ENCODE results near the gene MED12L. TPM values are rescaled to one million over a fixed set of nuclear protein-coding genes. Genes with fewer than 3 reads are reported as not detected.

MED12L gene
- total RNA-seq, 2 donors from 2014 or later, result 4.4 to 5.8 TPM

DNA sequence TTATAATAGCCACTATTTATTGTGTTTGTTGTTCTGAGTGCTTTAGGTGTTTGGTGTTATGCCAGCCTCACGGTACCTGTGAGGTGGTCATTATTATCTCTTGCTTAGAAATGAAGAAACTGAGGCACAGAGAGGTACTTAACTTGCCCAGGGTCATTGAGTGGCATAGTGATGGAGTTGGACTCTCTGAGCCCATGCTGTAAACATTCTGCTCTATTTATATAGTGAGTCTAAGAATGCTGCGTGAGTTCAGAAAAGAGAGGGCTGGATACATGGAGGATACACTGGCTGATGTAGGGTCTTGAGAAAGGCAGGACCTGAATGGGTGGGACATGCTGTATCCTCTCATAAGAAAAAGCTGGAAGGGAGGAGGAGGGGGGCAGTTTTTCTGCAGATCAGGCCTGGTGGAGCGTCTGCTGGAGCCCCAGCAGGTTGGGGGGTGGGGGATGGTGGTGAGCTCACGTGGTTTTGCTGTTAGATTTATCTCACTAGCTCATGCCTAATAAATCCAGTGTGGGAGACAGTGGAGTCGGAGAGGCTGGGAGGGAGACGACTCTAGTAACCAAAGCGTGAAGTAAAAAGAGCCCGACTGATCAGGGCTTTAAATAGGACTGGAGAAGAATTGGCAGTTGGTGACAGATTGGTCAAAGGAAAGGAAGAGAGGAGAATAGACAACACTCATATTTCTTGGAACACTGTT lies 16.0 kb downstream of the MED12L start:
- H3K27ac Mint-ChIP-seq, result no peak overlapping the region

DNA sequence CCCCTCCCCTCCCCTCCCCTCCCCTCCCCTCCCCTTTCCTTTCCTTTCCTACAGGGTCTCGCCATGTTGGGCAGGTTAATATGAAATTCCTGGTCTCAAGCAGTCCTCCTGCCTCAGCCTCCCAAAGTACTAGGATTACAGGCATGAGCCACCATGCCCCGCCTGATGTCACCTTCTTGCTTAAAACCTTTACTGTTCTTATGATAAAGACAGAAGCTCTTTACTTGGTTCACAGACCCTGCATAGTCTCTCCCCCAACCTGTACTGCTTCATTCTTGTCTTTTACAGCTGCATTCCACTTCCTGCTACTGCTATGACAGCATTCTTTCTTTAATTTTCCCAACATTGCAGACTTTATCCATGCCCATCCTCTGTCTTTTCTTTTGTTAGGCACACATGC lies 20.8 kb downstream of the MED12L start:
- Mint-ChIP-seq H3K27ac (no peak overlapping the region), H3K9me3 (no peaks in the 10 kb centered on the region), H3K4me1 (ENCODE audit: low read depth) (no peaks in the 10 kb centered on the region), H3K4me3 (no peak overlapping the region), H3K36me3 (ENCODE audit: insufficient read depth in 2 of 2) (no peaks in the 10 kb centered on the region), H3K27me3 (ENCODE audit: low read depth) (peaks cover 6% of the 10 kb centered on the region)
- DNase-seq, result no peak
- no peak for ATAC-seq (replicated peaks in 1 of 2)

More for the DNA sequence above, 16.0 kb downstream of the MED12L start:
- ATAC-seq (replicated peaks in 1 of 2), result no peak
- Mint-ChIP-seq H3K4me1 (ENCODE audit: low read depth) (no peaks in the 10 kb centered on the region), H3K4me3 (no peak overlapping the region), H3K36me3 (ENCODE audit: insufficient read depth in 2 of 2) (peaks cover 2 to 8% of the 10 kb centered on the region in 2 donors), H3K9me3 (peaks cover 7 to 9% of the 10 kb centered on the region in 2 donors), H3K27me3 (ENCODE audit: low read depth) (peaks cover 34% of the 10 kb centered on the region)
- DNase-seq, result no peak

DNA sequence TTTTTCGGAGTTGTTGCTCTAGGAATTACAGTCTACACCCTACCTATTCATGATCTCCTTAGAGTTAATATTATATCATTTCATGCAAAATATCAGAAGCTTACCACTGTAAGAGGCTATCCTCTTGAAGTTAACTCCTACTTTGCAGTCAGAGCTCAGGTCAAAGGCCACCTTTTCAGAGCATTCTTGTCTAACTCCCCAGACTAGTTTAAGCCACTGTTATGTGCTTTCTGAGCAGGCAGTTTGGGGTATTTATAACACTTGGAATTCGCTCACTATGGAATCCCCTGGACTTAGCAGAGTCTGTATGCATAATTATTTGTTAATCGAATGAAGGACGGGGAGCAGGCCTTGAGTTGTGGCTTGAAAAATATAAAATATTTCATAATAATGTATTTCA lies 21.7 kb downstream of the MED12L start:
- H3K27me3 Mint-ChIP-seq (ENCODE audit: low read depth), result no peaks in the 10 kb centered on the region
- H3K27ac Mint-ChIP-seq, result no peak overlapping the region
- no peaks in the 10 kb centered on the region for H3K36me3 Mint-ChIP-seq (ENCODE audit: insufficient read depth in 2 of 2)
- no peaks in the 10 kb centered on the region for H3K4me1 Mint-ChIP-seq (ENCODE audit: low read depth)
- no peak for DNase-seq
- no peak overlapping the region for H3K4me3 Mint-ChIP-seq
- no peaks in the 10 kb centered on the region for H3K9me3 Mint-ChIP-seq
- ATAC-seq (replicated peaks in 1 of 2), result no peak

DNA sequence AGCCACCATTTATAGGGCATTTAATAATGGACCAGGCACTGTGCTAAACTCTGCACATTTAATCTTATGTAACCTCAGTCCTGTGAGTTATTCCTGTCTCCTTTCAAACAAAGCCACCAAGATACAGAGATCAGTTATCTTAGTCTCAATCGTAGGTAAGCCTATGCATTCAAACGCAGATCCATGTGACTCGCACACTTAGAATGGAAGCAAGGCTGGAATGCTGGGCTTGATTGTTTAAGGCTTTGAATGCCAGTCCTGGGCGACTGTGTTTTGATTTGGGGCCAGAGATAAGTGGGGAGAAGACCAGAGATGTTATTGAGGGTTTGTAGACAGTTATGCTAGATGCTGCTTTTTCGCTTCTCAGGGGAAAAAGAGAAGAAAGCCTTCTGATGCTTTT lies 22.2 kb downstream of the MED12L start:
- ATAC-seq (replicated peaks in 1 of 2) (no peak), DNase-seq (no peak)
- no peak overlapping the region for H3K4me3 Mint-ChIP-seq
- no peaks in the 10 kb centered on the region for H3K4me1 Mint-ChIP-seq (ENCODE audit: low read depth)
- H3K27ac Mint-ChIP-seq, result no peak overlapping the region
- no peaks in the 10 kb centered on the region for H3K27me3 Mint-ChIP-seq (ENCODE audit: low read depth)
- no peaks in the 10 kb centered on the region for H3K36me3 Mint-ChIP-seq (ENCODE audit: insufficient read depth in 2 of 2)
- H3K9me3 Mint-ChIP-seq, result no peaks in the 10 kb centered on the region

DNA sequence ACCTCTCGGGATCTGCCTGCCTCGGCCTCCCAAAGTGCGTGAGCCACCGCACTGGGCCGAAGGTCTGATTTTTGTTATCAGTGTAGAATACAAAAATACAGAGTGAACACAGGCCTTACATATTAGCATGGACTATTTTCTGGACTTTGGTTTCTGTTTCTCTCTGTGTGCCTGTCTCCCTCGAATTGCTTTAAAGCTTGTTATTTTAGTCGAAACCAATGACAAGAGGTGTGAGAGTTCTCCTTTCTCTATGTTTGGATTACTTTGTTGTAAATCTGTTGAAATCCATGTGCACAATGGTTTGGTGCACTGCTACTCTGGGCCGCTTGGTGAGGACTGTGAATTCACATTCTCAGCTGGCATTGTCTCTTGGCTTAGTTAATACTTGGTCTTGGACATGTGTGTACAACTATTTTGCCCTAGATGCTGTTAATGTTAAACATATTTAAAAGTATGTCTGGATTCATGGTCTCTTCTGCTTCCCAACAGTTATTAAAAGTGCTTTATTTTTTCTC lies 23.9 kb downstream of the MED12L start:
- no peaks in the 10 kb centered on the region for H3K4me1 Mint-ChIP-seq (ENCODE audit: low read depth)
- H3K4me3 Mint-ChIP-seq, result no peak overlapping the region
- no peak for DNase-seq
- H3K9me3 Mint-ChIP-seq, result no peaks in the 10 kb centered on the region
- no peak overlapping the region for H3K27ac Mint-ChIP-seq
- ATAC-seq (replicated peaks in 1 of 2), result no peak
- no peaks in the 10 kb centered on the region for H3K27me3 Mint-ChIP-seq (ENCODE audit: low read depth)
- H3K36me3 Mint-ChIP-seq (ENCODE audit: insufficient read depth in 2 of 2), result no peaks in the 10 kb centered on the region

DNA sequence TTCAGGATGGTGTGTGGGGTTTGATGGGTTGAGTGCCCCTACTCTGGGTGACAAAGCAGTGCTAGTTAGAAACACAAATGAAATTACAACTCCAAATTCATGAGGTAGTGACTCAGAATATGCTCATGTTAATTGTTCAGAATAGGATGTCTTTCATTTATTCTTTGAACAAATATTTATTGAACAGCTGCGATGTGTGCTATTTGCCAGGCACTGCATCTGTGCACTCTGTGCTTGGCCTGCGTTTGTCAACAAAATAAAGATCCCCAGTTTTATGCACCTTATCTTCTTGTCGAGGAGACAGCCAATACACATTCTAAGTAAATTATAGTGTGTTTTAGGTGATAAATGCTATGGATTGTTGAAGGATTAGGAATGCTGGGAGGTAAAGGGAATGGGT lies 27.3 kb downstream of the MED12L start:
- Mint-ChIP-seq H3K27ac (no peak overlapping the region), H3K9me3 (no peaks in the 10 kb centered on the region), H3K36me3 (ENCODE audit: insufficient read depth in 2 of 2) (no peaks in the 10 kb centered on the region), H3K27me3 (ENCODE audit: low read depth) (peaks cover 12% of the 10 kb centered on the region), H3K4me1 (ENCODE audit: low read depth) (no peaks in the 10 kb centered on the region), H3K4me3 (no peak overlapping the region)
- no peak for DNase-seq
- no peak for ATAC-seq (replicated peaks in 1 of 2)

DNA sequence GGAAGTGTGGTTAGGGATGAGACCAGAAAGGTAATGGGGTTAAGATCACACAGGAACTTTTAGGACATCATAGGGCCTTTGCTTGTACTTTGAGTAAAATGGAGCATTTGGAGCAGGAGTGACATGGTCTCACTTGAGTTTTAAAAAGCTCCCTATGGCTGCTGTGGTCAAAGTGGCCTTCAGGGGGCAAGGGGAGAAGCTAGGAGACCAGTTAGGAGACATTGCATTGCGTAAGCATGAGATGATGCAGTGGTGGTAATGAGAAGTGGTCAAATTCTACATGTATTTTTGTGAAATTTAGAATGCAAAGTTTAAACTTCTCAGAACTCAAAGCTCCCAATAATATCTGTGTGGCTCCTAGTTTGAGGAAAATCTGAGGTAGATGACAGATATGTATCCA lies 27.9 kb downstream of the MED12L start:
- peaks cover 12% of the 10 kb centered on the region for H3K27me3 Mint-ChIP-seq (ENCODE audit: low read depth)
- H3K36me3 Mint-ChIP-seq (ENCODE audit: insufficient read depth in 2 of 2), result no peaks in the 10 kb centered on the region
- no peaks in the 10 kb centered on the region for H3K9me3 Mint-ChIP-seq
- no peak for ATAC-seq (replicated peaks in 1 of 2)
- no peak overlapping the region for H3K27ac Mint-ChIP-seq
- no peak for DNase-seq
- H3K4me3 Mint-ChIP-seq, result no peak overlapping the region
- no peaks in the 10 kb centered on the region for H3K4me1 Mint-ChIP-seq (ENCODE audit: low read depth)

DNA sequence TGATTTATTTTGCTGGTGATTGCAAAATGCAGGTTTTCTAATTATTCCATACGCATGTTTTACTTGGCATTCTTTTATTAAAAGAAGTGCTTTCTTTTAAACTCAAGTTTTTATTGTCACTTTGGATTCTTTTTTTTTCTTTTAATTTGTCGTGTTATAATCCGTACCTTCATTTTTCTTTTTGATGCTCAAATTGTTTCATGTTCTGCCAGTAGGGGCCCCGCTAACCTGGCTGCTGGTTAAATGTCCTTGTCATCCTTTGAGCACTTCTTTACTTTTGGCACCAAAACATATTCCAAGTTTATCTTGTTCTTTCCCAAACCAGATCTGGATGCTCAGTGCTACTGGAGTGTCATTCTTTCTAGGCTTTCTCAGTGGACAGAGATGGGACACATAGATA lies 31.6 kb downstream of the MED12L start:
- Mint-ChIP-seq H3K9me3 (no peaks in the 10 kb centered on the region), H3K4me3 (no peak overlapping the region), H3K27me3 (ENCODE audit: low read depth) (peaks cover 12% of the 10 kb centered on the region), H3K36me3 (ENCODE audit: insufficient read depth in 2 of 2) (no peaks in the 10 kb centered on the region), H3K4me1 (ENCODE audit: low read depth) (no peaks in the 10 kb centered on the region), H3K27ac (no peak overlapping the region)
- no peak for DNase-seq
- no peak for ATAC-seq (replicated peaks in 1 of 2)

DNA sequence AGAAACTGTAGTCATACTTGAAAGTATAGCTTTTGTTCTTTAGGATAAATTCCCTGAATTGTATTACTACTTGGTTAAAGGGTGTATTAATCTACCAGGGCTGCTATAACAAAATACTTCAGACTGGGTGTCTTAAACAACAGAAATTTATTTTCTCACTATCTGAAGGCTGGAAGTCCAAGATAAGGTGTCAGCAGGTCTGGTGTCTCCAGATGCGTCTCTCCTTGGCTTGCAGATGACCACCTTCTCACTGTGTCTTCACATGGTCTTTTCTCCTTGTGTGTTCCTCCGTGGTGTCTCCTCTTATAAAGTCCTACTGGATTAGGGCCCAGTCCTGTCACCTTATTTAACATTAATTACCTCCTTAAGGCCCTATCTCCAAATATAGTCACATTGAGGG lies 33.7 kb downstream of the MED12L start:
- no peaks in the 10 kb centered on the region for H3K9me3 Mint-ChIP-seq
- H3K27me3 Mint-ChIP-seq (ENCODE audit: low read depth), result peaks cover 12% of the 10 kb centered on the region
- no peaks in the 10 kb centered on the region for H3K4me1 Mint-ChIP-seq (ENCODE audit: low read depth)
- ATAC-seq (replicated peaks in 1 of 2) (no peak), DNase-seq (no peak)
- H3K36me3 Mint-ChIP-seq (ENCODE audit: insufficient read depth in 2 of 2), result no peaks in the 10 kb centered on the region
- H3K27ac Mint-ChIP-seq, result no peak overlapping the region
- no peak overlapping the region for H3K4me3 Mint-ChIP-seq

DNA sequence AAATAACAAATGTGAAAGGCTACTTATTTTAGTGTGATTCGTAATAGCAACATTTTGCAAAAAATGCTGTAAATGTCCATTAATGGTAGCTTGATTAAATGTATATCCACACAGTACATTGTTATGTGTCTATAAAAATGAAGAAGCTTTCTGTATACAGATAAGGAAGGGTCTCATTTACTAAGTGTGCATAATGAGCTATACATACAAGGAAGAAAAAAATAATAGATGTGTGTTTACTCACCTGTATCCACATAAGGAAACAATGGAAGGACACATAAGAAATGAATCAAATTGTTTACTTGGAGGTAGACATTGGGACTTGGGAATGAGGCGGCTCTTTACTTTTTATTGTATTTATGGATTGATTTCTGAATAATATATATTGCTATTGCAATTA lies 34.9 kb downstream of the MED12L start:
- Mint-ChIP-seq H3K36me3 (ENCODE audit: insufficient read depth in 2 of 2) (no peaks in the 10 kb centered on the region), H3K9me3 (no peaks in the 10 kb centered on the region), H3K4me3 (no peak overlapping the region), H3K4me1 (ENCODE audit: low read depth) (no peaks in the 10 kb centered on the region), H3K27me3 (ENCODE audit: low read depth) (peaks cover 12% of the 10 kb centered on the region), H3K27ac (no peak overlapping the region)
- DNase-seq (no peak), ATAC-seq (replicated peaks in 1 of 2) (no peak)

DNA sequence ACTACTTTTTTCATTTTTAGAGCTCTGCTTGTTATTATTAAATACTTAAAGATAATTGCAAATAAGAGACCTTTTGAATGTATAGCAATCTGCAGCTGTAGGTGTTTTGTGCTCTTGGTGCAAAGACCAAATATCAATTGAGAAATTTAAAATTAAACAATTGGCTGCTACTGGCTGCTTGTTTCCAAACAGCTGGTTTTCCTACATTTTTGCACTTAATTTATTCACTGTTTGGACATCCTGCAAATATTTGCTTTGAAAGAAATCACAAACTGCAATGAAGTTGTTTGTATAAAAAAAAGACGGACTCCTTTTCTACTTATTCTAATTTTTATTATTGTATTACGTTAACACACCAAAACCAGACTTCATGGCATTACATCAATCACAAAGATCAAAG lies 35.6 kb downstream of the MED12L start:
- no peaks in the 10 kb centered on the region for H3K9me3 Mint-ChIP-seq
- H3K27me3 Mint-ChIP-seq (ENCODE audit: low read depth), result peaks cover 12% of the 10 kb centered on the region
- H3K27ac Mint-ChIP-seq, result no peak overlapping the region
- ATAC-seq (replicated peaks in 1 of 2) (no peak), DNase-seq (no peak)
- H3K4me1 Mint-ChIP-seq (ENCODE audit: low read depth), result no peaks in the 10 kb centered on the region
- H3K36me3 Mint-ChIP-seq (ENCODE audit: insufficient read depth in 2 of 2), result no peaks in the 10 kb centered on the region
- H3K4me3 Mint-ChIP-seq, result no peak overlapping the region

DNA sequence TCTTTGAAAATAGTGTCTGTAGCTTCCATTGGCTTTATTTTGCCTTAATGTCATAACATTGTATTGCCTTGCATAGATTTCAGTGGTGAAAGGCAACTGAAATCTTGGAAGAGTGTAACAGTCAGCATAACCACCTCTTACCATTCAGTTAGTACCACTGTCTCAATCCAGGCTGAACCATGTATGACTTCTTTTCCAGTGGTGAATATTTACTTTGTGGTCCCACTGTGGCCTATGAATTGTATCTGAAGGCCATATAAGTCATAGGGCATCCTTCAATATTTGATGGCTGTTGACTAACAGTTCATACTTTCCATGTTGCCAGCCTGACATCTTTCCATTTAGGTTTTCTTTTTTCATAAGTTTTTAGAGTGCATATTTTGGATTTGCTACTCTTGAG lies 38.4 kb downstream of the MED12L start:
- no peak overlapping the region for H3K27ac Mint-ChIP-seq
- no peak for DNase-seq
- no peaks in the 10 kb centered on the region for H3K27me3 Mint-ChIP-seq (ENCODE audit: low read depth)
- H3K9me3 Mint-ChIP-seq, result no peaks in the 10 kb centered on the region
- no peaks in the 10 kb centered on the region for H3K36me3 Mint-ChIP-seq (ENCODE audit: insufficient read depth in 2 of 2)
- peak in 1 of 2 donors; percentile 23 for ATAC-seq (replicated peaks in 1 of 2)
- no peaks in the 10 kb centered on the region for H3K4me1 Mint-ChIP-seq (ENCODE audit: low read depth)
- no peak overlapping the region for H3K4me3 Mint-ChIP-seq

DNA sequence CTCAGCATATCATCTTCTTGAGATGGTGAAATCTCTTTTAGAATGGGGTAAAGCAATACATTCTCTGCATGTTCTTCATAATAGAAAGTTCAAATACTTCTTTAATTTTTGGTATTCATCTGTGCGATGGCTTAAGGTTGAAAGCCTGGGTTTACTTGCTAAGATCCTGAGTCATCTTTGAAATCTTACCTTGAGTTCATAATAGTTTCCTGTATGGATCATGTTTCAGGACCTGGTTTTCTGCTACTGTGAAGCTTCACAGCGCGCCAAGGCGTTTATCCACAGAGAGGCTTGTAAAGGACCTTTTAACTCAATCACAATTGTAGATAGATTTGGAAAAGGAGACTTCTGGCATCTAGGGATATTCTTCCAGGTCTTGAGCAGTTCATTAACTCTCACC lies 39.0 kb downstream of the MED12L start:
- H3K4me1 Mint-ChIP-seq (ENCODE audit: low read depth), result no peaks in the 10 kb centered on the region
- DNase-seq, result no peak
- ATAC-seq (replicated peaks in 1 of 2), result no peak
- no peaks in the 10 kb centered on the region for H3K27me3 Mint-ChIP-seq (ENCODE audit: low read depth)
- H3K9me3 Mint-ChIP-seq, result no peaks in the 10 kb centered on the region
- no peaks in the 10 kb centered on the region for H3K36me3 Mint-ChIP-seq (ENCODE audit: insufficient read depth in 2 of 2)
- no peak overlapping the region for H3K27ac Mint-ChIP-seq
- no peak overlapping the region for H3K4me3 Mint-ChIP-seq

DNA sequence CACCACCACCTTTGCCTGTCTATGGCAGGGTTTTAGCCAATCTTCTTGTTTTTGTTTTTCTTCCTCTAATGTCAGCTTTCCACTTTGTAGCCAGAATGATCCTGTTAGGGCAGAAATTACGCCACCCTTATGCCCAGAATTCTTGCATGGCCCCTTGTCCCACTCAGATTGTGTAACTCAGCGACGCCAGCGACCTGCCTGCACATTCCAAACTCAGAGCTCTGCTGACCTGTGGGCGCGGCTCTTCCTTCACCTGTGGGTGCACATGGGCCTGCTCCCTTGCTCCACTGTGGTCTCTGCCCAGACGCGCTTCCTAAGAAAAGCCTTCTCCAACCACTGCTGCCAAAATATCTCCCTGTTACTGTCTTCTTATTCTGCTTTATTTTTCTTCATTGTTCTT lies 45.0 kb downstream of the MED12L start:
- DNase-seq, result no peak

More for the DNA sequence above, 45.0 kb downstream of the MED12L start:
- no peak for ATAC-seq (replicated peaks in 1 of 2)
- Mint-ChIP-seq H3K4me3 (no peak overlapping the region), H3K27ac (no peak overlapping the region), H3K27me3 (ENCODE audit: low read depth) (peaks cover 6% of the 10 kb centered on the region), H3K36me3 (ENCODE audit: insufficient read depth in 2 of 2) (no peaks in the 10 kb centered on the region), H3K4me1 (ENCODE audit: low read depth) (peaks cover 11% of the 10 kb centered on the region), H3K9me3 (no peaks in the 10 kb centered on the region)

All from activated T-cell treated with anti-CD3 and anti-CD28 coated beads, Interleukin-2, amount 50 U/mL, for 72 hours (primary cell).